Loucy (cell line): ENCODE data around the gene RNASEL.

ENCODE experiments used
- H2AFZ ChIP-seq: fragments of 200-600 bp; sonication (generic); 2 replicates; pipeline ENCODE4 v1.6.0; 2016; ENCODE audit warnings: antibody characterized with exemption, mild to moderate bottlenecking, low read length, moderate library complexity
- H3F3A ChIP-seq: fragments of 200-600 bp; 2 replicates; pipeline ENCODE4 v1.6.0; 2016; ENCODE audit warnings: antibody characterized with exemption, low read depth, mild to moderate bottlenecking
- H3K27me3 ChIP-seq: fragments of 200-600 bp; sonication (generic); 2 replicates; pipeline ENCODE4 v1.6.1; 2014; ENCODE audit warnings: low read length, mild to moderate bottlenecking; ENCODE audit not compliant: insufficient read depth, poor library complexity, severe bottlenecking
- H3K36me3 ChIP-seq: fragments of 200-600 bp; sonication (generic); 2 replicates; pipeline ENCODE4 v1.6.1; 2016; ENCODE audit warnings: low read length; ENCODE audit not compliant: insufficient read depth
- H3K4me1 ChIP-seq: fragments of 200-600 bp; sonication (generic); 2 replicates; pipeline ENCODE4 v1.5.1; 2014; ENCODE audit warnings: low read length, mild to moderate bottlenecking; ENCODE audit not compliant: insufficient read depth, poor library complexity, severe bottlenecking
- H3K4me2 ChIP-seq: fragments of 200-600 bp; sonication (generic); 2 replicates; pipeline ENCODE4 v1.6.0; 2014; ENCODE audit warnings: antibody characterized with exemption, low read length, low read depth, mild to moderate bottlenecking; ENCODE audit not compliant: poor library complexity, severe bottlenecking
- H3K4me3 ChIP-seq: fragments of 200-600 bp; sonication (generic); 2 replicates; pipeline ENCODE4 v1.5.1; 2014; ENCODE audit warnings: low read length, mild to moderate bottlenecking, mixed read lengths; ENCODE audit not compliant: poor library complexity, severe bottlenecking
- H3K79me2 ChIP-seq: fragments of 200-600 bp; sonication (generic); 2 replicates; pipeline ENCODE4 v1.6.1; 2014; ENCODE audit warnings: low read length; ENCODE audit not compliant: insufficient read depth
- H3K9ac ChIP-seq: fragments of 200-600 bp; sonication (generic); 2 replicates; pipeline ENCODE4 v1.6.0; 2014; ENCODE audit warnings: mild to moderate bottlenecking, low read depth, low read length, moderate library complexity; ENCODE audit not compliant: poor library complexity, severe bottlenecking
- H3K9me2 ChIP-seq: fragments of 200-600 bp; sonication (generic); replicated peaks from 2 replicates; pipeline ENCODE4 v1.6.1; 2016; ENCODE audit warnings: low read depth, low read length, mixed read lengths
- H3K9me3 ChIP-seq: fragments of 200-600 bp; sonication (generic); 2 replicates; pipeline ENCODE4 v1.6.1; 2014; ENCODE audit warnings: mild to moderate bottlenecking, antibody characterized with exemption, low read length, low read depth; ENCODE audit not compliant: insufficient read depth
- H4K20me1 ChIP-seq: fragments of 200-600 bp; sonication (generic); 2 replicates; pipeline ENCODE4 v1.6.0; 2014; ENCODE audit warnings: antibody characterized with exemption, low read length, mild to moderate bottlenecking; ENCODE audit not compliant: insufficient read depth, poor library complexity, severe bottlenecking
- CTCF ChIP-seq: fragments of 200-600 bp; sonication (generic); conservative IDR thresholded peaks from 2 replicates; pipeline ENCODE4 v1.5.1; 2014; ENCODE audit warnings: mild to moderate bottlenecking, antibody characterized with exemption, low read length
- EZH2phosphoT487 ChIP-seq: fragments of 200-600 bp; IDR thresholded peaks from 2 replicates; pipeline ENCODE4 v1.6.1; 2018; ENCODE audit warnings: antibody characterized with exemption, mild to moderate bottlenecking, moderate library complexity, borderline replicate concordance

The RNASEL gene

GRCh38 chr1:182598296-182598695, 9.2 kb upstream of the RNASEL start:
- no peak overlapping the region for H3K4me3 ChIP-seq
- H2AFZ ChIP-seq = no peak overlapping the region
- H3K4me2 ChIP-seq = no peak overlapping the region
- H3K9me3 ChIP-seq = no peaks in the 10 kb centered on the region
- H3K79me2 ChIP-seq = 0 out of 2 replicates have a peak, but pooled peaks cover 2% of the 10 kb centered on the region
- H3K9ac ChIP-seq = no peak overlapping the region
- no peak for TF ChIP-seq CTCF
- no peak for TF ChIP-seq EZH2phosphoT487
- H3K9me2 ChIP-seq = no peaks in the 10 kb centered on the region
- no peaks in the 10 kb centered on the region; the same call in 1 of the 2 replicates for H3F3A ChIP-seq
- H3K27me3 ChIP-seq = no peaks in the 10 kb centered on the region
- peaks cover 7% of the 10 kb centered on the region for H3K4me1 ChIP-seq
- H4K20me1 ChIP-seq = no peaks in the 10 kb centered on the region
- H3K36me3 ChIP-seq = no peaks in the 10 kb centered on the region

GRCh38 chr1:182596934-182597333, 7.9 kb upstream of the RNASEL start:
- Histone ChIP-seq H3K4me3 (no peak overlapping the region), H3K27me3 (no peaks in the 10 kb centered on the region), H3K9ac (no peak overlapping the region), H3F3A (no peaks in the 10 kb centered on the region), H2AFZ (no peak overlapping the region), H3K9me2 (no peaks in the 10 kb centered on the region), H3K4me2 (no peak overlapping the region), H3K36me3 (no peaks in the 10 kb centered on the region), H3K9me3 (no peaks in the 10 kb centered on the region), H3K4me1 (peaks cover 3% of the 10 kb centered on the region), H3K79me2 (no peaks in the 10 kb centered on the region), H4K20me1 (no peaks in the 10 kb centered on the region)
- TF ChIP-seq EZH2phosphoT487 = no peak
- no peak for TF ChIP-seq CTCF

- H3K9ac ChIP-seq = no peak overlapping the region
- no peaks in the 10 kb centered on the region for H3K79me2 ChIP-seq
- no peaks in the 10 kb centered on the region for H3K36me3 ChIP-seq
- H4K20me1 ChIP-seq = no peaks in the 10 kb centered on the region
- H3K4me3 ChIP-seq = no peak overlapping the region
- H3K9me3 ChIP-seq = no peaks in the 10 kb centered on the region
- H3K4me2 ChIP-seq = no peak overlapping the region
- H2AFZ ChIP-seq = peak overlapping the region; percentile 43; the same call in 1 of the 2 replicates
- no peaks in the 10 kb centered on the region for H3K9me2 ChIP-seq
- H3F3A ChIP-seq = no peaks in the 10 kb centered on the region
- peaks cover 3% of the 10 kb centered on the region for H3K4me1 ChIP-seq
- H3K27me3 ChIP-seq = no peaks in the 10 kb centered on the region
- TF ChIP-seq EZH2phosphoT487 = no peak
- peak; percentile 95 for TF ChIP-seq CTCF
Observed at GRCh38 chr1:182595641-182596240, 6.7 kb upstream of the RNASEL start.
